ENCODE results near the gene GEMIN8.

The GEMIN8 gene

GRCh38 chrX:14015294-14015693 lies 14.4 kb downstream of the GEMIN8 start:
- DNase-seq = no peak

GRCh38 chrX:14014526-14014925 lies 15.2 kb downstream of the GEMIN8 start:
- no peak for DNase-seq

GRCh38 chrX:14013054-14013453 lies 16.6 kb downstream of the GEMIN8 start:
- no peak for DNase-seq

GRCh38 chrX:14010566-14010965 lies 19.1 kb downstream of the GEMIN8 start:
- DNase-seq = no peak

GRCh38 chrX:14006540-14006939 lies 23.2 kb downstream of the GEMIN8 start:
- no peak for DNase-seq

- no peak for DNase-seq
Observed at GRCh38 chrX:14003876-14004425, 25.7 kb downstream of the GEMIN8 start.

- DNase-seq = no peak
Observed at GRCh38 chrX:14003028-14003427, 26.7 kb downstream of the GEMIN8 start.

- DNase-seq = no peak
Observed at GRCh38 chrX:13996650-13997049, 33.0 kb downstream of the GEMIN8 start.

GRCh38 chrX:13994536-13995080 lies 35.1 kb downstream of the GEMIN8 start:
- no peak for DNase-seq

GRCh38 chrX:13994104-13994503 lies 35.6 kb downstream of the GEMIN8 start:
- DNase-seq = no peak

GRCh38 chrX:13990126-13990800 lies 39.4 kb downstream of the GEMIN8 start:
- no peak for DNase-seq

GRCh38 chrX:13985697-13986435 lies 43.8 kb downstream of the GEMIN8 start:
- no peak for DNase-seq

- no peak for DNase-seq
Observed at GRCh38 chrX:13983734-13984133, 46.0 kb downstream of the GEMIN8 start.

- DNase-seq = no peak
Observed at GRCh38 chrX:13968198-13968597, 61.5 kb downstream of the GEMIN8 start.

GRCh38 chrX:13967636-13968035 lies 62.1 kb downstream of the GEMIN8 start:
- no peak for DNase-seq

GRCh38 chrX:13966793-13967125 lies 62.9 kb downstream of the GEMIN8 start:
- DNase-seq = no peak

GRCh38 chrX:13966071-13966792 lies 63.5 kb downstream of the GEMIN8 start:
- DNase-seq = no peak

- DNase-seq = no peak
Observed at GRCh38 chrX:13965531-13965930, 64.2 kb downstream of the GEMIN8 start.

- no peak for DNase-seq
Observed at GRCh38 chrX:13956998-13957397, 72.7 kb downstream of the GEMIN8 start.

Measured in stimulated activated naive CD4-positive, alpha-beta T cell (primary cell).